ENCODE measurements around the gene IL1R2. TPM values are rescaled to one million over a fixed set of nuclear protein-coding genes. Genes with fewer than 3 reads are reported as not detected.

Gene IL1R2
- total and polyA plus RNA-seq, 2 of the 8 experiments (the other 6 are each of a cell fraction or from before 2014, with no cell fraction given) = 0.06 TPM; not detected in 1

- 88% methylated on average over 7 of the region's 7 CpGs; no CpG with 5 or more reads in 1 of the 2 experiments for WGBS, 2 experiments (ENCODE audit: extremely low coverage in 1 of 2, insufficient coverage in 1 of 2, insufficient read length in 1 of 2, insufficient replicate concordance in 2 of 2, low coverage in 1 of 2, low lambda C conversion rate in 2 of 2, missing lambda C conversion rate in 1 of 2)
- no peak for FAIRE-seq
- TF ChIP-seq JUN (IDR thresholded peaks at IDR 0.05; ENCODE audit: low read depth, low read length) = no peak
Measured at GRCh38 chr2:102000813-102001766, 9.3 kb downstream of the IL1R2 start.

More at GRCh38 chr2:102000813-102001766, 9.3 kb downstream of the IL1R2 start:
- no peak for DNase-seq (ENCODE audit: low read depth in 1 of 2, low spot score in 2 of 2)
- H2BK15ac ChIP-seq (ENCODE audit: low read length) = no peak overlapping the region
- H3K23me2 ChIP-seq (ENCODE audit: low read depth, low read length) = no peaks in the 10 kb centered on the region; the same call in 1 of the 2 replicates
- no peak overlapping the region for H2BK120ac ChIP-seq (replicated peaks; ENCODE audit: low read depth, low read length)
- H3K4me1 ChIP-seq (replicated peaks in 1 of 4; ENCODE audit: control insufficient read depth in 3 of 4, insufficient read depth in 4 of 4, low read length in 3 of 4) = no peaks in the 10 kb centered on the region
- no peak overlapping the region for H3K23ac ChIP-seq (ENCODE audit: insufficient read length)
- H3K27me3 ChIP-seq (replicated peaks in 1 of 4; ENCODE audit: control insufficient read depth in 3 of 4, extremely low read depth in 1 of 4, insufficient read depth in 3 of 4, low read length in 3 of 4) = no peaks in the 10 kb centered on the region
- no peak overlapping the region for H3K9ac ChIP-seq (replicated peaks in 1 of 4; ENCODE audit: extremely low read depth in 1 of 4, low read depth in 3 of 4, low read length in 3 of 4)
- no peak overlapping the region for H4K91ac ChIP-seq (replicated peaks; ENCODE audit: insufficient read length, low read length)
- H3K18ac ChIP-seq (ENCODE audit: extremely low read depth, low read length) = no peak overlapping the region
- no peak overlapping the region for H4K8ac ChIP-seq (ENCODE audit: extremely low read depth, insufficient read depth, low read length)
- H3K36me3 ChIP-seq (ENCODE audit: control insufficient read depth in 2 of 4, insufficient read depth in 4 of 4, low read length in 3 of 4) = no peaks in the 10 kb centered on the region
- no peak overlapping the region for H3K4ac ChIP-seq (replicated peaks; ENCODE audit: insufficient read length, low read depth, low read length)
- no peaks in the 10 kb centered on the region for H3K79me1 ChIP-seq (ENCODE audit: low read depth, low read length)
- no peak overlapping the region for H3K4me2 ChIP-seq (ENCODE audit: insufficient read depth in 1 of 2, low read depth in 2 of 2, low read length in 2 of 2)
- no peak overlapping the region for H2AFZ ChIP-seq (ENCODE audit: low read length)
- H3K56ac ChIP-seq (replicated peaks; ENCODE audit: insufficient read length, low read depth, low read length) = no peak overlapping the region
- H2BK5ac ChIP-seq (ENCODE audit: low read depth, low read length) = no peak overlapping the region
- H4K20me1 ChIP-seq (replicated peaks in 1 of 2; ENCODE audit: control insufficient read depth in 1 of 2, insufficient read depth in 2 of 2, low read length in 2 of 2) = no peaks in the 10 kb centered on the region
- POLR2A ChIA-PET (ENCODE audit: partially characterized antibody) = no interaction called here
- no peaks in the 10 kb centered on the region for H3K79me2 ChIP-seq (ENCODE audit: control insufficient read depth in 1 of 2, insufficient read depth in 2 of 2, low read length in 2 of 2)
- H3K14ac ChIP-seq (ENCODE audit: insufficient read length) = no peak overlapping the region
- CTCF ChIA-PET (ENCODE audit: partially characterized antibody) = interaction anchor here (1.2 to 3.6 kb wide), 7 partner anchors 9 to 231 kb away, joined by 3 to 12 read pairs (median 4); no protein-coding TSS in a partner anchor
- no peak overlapping the region for H3K27ac ChIP-seq (ENCODE audit: low read depth, low read length)
- H4K5ac ChIP-seq (ENCODE audit: insufficient read length, low read depth, low read length) = no peak overlapping the region
- H3K4me3 ChIP-seq (ENCODE audit: extremely low read depth in 1 of 4, insufficient read depth in 2 of 4, low read depth in 3 of 4, low read length in 4 of 4) = no peak overlapping the region
- H2BK12ac ChIP-seq (ENCODE audit: low read depth, low read length) = no peak overlapping the region
- H2AK5ac ChIP-seq (ENCODE audit: low read depth, low read length) = no peak overlapping the region
- H3K9me3 ChIP-seq (ENCODE audit: insufficient read depth in 2 of 2, low read depth in 1 of 2, low read length in 1 of 2) = no peaks in the 10 kb centered on the region
- H2BK20ac ChIP-seq (ENCODE audit: low read length) = no peak overlapping the region
